ENCODE measurements around the gene CADPS2.

The CADPS2 gene

DNA sequence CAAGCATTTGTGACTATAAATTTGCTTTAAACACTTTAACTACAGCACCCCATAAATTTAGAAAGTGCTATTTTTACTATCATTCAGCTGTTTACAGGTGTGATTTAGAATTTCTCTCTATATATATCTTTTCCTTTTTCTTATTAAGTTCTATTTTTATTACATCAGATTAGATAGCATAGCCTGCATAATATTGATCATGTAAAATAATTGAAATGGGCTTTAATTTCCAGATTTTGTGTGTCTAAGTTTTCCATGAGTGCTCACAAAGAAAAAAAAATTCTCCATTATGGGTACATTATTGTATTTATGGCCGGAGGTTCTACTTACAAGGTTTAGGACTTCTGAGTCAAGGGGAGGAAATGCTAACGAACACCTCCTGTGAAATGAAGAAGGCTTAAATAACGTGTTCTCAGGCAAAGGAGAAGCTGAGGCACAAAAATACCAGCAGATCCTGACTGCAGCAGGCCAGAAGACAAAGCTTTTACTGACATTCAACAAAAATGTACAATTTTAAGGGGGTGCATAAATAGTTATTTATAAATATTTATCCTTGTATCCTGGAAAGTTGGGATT, 301.5 kb downstream of the CADPS2 start:
- DNase-seq = no peak

DNA sequence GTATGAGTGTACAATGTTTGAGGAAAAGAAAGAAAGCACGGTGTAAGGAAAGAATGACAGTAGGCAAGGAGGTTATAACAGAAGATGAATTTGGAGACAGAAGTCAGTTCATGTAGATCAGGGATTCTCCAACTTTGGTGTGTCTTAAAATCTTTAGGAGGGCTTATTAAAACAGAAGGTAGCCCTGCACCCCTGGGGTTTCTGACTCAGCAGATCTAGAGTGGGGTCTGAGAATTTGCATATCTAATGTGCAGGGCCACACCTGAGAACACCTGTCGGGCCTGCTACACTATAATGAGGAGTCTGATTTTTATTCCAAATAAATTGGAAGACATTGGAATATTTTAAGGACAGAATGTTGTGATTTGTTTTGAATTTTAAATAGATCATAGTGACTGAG, 307.9 kb downstream of the CADPS2 start:
- DNase-seq = no peak

DNA sequence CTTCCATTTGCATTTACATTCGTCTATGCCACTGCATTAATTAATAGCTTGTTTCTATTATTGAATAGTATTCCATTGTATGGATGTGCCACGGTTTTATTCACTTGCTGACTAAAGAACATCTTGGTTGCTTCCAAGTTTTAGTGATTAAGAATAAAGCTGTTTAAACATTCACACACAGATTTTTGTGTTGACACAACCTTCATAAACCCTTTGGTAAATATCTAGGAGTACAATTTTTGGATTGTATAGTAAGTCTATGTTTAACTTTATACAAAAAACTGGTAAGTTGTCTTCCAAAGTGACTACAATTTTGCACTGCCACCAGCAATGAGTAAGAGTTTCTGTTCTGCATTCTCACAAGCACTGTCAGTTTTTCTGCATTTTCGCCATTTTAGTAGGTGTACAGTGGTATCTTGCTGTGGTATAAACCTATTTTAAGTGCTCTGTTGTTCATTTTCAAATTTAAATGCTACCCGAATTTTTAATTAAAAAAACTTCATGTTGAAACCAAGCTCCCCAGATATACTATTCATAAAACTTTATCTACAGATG, 308.7 kb downstream of the CADPS2 start:
- no peak for DNase-seq

DNA sequence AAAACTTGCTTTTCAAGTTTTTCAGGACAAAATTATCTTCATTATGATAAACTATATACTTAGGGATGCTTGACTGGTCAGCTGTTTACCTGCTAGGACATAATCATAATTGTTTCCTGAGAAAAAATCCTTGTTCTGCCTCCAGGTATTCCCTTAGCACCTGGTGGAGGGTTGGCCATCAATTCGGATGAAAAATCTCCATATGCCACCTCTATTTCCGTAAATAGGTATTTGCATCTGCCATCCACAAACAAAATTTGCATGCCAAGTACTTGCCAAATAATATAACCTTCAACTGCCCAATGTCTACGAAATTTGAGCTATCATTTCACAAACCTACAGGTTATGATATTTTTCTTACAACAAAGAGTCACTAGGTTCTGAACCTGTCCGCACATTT, 313.6 kb downstream of the CADPS2 start:
- DNase-seq = no peak

DNA sequence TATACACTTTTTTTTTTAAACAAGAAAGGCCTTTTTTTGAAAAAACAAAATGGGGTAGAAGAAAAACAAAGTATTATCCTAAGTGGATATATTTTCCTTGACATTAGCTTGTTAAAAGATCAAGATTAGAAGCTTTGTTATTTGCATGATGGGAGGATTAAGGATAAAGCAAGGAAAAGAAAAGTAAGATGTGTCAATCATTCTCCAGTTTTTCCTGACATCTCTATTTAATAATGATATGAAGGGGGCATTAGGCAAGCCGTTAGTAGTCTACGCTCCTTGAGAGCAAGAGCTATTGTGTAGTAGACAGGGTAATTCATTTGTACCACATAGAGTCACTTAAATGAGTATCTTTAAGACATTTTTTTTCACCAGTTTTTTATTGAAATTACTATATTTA, 324.9 kb downstream of the CADPS2 start:
- no peak for DNase-seq

DNA sequence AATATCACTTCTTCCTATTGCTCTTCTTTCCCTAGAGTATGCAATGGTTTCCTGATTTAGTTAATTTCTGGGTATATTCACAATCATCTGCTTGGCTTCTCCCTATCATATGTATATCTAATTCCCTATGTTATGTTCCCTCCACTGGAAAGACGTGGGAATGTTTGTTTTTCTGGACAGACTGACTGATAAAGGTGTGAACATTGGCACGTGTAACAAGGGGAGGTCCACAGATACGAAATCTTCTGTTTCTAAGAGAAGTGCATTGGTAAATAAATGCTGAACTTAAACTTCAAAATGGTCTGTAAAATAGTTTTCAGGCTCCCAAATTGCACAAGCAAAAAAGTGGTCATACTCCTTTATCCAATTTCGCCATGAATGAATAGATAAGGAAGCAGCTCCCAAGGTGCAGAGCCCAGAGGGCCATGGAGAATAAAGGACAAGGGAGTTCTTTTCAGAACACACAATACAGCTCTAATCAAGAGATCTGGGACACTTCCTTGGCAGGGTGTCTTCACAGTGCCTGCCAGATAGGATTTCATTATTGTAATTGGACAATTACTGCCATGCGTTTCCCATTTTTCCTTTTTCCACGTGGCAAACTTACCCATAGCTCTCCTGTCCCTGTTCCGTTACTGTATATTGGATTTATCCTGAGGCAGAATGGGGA, 329.3 kb downstream of the CADPS2 start:
- no peak for DNase-seq

DNA sequence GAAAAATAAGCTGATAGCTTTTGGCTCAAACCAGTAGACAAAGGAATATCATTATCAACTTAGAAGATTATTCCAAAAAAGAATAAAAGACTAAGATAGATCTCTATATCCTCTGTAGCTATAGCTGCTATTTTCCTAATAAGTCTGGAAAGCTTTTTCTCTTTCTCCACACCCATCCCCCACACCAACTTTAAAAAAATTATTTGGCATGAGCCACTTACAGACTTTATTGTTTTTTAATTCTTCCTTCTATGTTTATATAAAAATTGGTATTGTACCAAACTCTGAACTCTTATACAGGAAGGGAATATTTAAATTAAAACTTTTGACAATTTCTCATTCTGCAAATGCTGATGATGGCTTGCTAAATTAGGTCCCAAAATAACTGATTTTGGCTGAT, 330.0 kb downstream of the CADPS2 start:
- no peak for DNase-seq

DNA sequence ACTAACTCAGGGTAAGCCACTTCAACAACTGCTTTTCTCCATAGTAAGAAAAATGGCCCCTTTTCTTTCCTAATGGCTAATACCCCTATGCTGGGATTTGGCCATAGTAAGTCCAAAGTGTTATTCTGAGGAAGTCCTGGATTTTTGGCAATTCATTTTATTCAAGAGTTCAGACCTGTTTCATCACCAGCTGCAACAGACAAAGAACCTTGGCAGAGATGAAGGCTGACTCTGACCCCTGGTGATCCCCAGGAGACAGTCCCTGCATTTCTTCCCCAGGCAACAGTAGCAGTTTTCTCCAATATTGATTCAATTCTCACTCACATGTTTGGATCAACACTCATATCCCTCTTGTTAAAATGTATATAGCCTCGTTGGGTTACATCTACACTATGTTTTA, 332.5 kb downstream of the CADPS2 start:
- no peak for DNase-seq

DNA sequence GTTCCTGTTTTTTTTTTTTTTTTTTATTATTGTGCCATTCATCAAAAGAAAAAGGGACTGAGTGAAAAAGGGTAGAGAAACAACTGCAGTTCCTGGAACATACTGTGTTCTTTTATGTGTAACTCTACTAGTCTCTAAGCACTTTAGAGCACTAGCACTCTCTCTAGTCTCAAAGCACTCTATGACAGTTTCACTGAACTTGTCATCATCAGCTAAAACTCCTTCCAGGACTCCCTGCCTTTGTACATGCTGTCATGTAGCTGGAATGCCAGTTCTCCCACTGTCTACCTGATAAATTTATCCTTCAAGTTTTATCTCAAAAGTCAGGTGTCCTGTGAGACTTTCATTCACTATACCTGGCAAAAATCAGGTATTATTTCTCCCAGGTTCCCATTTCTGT, 333.5 kb downstream of the CADPS2 start:
- DNase-seq = no peak

DNA sequence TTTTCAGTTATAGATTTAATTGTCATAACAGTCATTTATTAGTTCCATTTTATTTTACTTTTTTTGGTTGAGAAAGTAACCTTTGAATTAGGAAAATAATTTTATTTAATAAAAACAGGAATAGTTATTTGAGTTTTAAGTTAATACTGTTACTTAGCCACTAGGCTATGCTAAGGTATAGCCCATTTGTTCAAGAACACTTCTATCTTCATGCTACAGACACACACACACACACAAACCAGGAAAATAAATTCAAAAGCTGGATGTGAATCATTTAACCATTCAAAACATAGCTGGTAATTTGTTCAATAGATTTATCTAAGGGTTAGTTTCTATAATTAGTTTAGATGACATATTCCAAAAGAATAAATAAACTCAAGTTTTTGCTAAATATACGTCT, 335.7 kb downstream of the CADPS2 start:
- no peak for DNase-seq

DNA sequence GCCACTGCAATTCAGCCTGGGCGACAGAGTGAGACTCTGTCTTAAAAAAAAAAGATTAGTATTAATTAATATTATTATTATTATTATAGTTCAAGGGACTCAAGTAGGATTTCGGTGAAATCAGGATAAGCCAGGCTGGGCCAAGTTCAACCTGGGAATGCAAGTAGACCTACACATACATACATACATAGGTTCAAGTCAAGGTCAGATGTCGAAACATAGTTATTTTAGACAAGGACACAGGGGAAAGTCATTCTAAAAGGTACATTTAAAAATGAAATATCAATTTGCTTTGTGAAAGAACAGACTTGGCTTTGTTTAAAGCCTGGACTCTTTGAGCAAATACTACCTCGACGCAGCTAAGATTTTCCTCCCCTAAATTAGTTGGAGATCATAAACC, 336.7 kb downstream of the CADPS2 start:
- DNase-seq = no peak

DNA sequence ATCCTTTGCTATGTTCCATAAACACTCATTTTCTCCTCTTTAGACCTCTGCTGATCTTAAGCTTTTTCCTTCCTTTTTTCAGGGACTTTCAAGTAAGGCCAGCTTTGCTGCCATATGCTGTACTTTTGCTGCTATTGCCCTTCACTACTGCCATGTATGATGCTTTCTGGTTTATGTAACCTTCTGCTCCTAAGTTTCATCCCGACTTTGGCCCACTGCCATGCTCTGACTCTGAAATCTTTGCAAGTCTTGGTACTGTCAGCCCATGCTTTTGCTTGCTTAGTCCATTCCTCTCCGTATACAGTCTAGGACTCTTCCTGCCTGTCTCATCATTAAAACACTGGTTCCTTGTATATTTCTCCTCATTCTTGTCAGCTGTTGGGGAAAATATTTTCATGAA, 339.8 kb downstream of the CADPS2 start:
- no peak for DNase-seq

DNA sequence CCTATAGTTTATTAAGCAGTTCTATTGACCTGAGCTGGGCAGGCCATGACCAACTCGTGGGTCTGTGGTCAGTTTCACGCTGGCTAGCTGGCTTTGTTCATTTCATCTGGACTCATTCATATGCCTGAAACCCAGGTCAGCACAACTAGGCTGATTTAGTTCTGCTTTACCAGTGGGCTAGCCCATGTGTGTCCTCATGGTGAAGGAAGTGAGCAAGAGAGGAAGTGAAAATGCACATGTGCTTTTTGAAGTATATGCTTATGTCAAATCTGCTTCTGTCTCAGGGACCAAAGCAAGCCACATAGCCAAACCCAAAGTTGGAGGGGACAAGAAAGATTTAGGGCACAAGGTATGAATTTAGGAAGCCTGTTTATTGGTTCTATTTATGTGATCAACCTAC, 341.8 kb downstream of the CADPS2 start:
- peak; percentile 12 to 22 for DNase-seq

DNA sequence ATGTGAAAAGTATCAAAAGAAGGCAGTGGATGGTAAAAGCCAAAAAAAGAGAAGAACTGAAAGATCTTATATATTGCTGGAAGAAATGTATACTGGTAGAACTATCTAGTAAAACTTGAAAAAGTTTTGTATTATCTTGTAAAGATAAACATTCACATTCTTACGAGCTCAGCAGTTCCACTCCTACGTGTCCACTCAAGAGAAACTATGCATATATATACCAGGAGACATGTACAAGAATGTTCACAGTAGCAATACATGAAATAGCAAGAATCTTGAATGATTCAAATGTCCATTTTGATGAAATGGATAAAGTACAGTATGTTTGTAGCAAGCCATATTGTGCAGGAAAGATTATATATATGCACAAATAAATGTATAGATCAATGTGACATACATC, 342.4 kb downstream of the CADPS2 start:
- no peak for DNase-seq

DNA sequence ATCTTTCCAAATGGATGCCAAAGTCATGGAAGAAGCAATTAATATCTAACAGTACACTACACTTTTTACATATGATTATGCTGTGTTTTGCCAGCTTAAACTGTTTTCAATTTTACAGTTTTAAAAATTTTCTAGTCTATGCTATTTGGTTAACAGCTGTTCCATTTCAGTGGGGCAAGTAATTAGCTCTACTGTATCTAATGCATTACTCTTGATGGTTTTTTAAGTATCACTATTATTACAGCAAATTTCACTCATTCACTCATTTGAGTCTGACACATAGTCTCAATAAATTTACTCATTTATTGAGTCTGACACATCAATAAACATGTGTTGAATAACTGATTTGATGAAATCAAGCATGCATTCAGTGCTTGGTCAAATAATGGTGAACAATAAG, 343.1 kb downstream of the CADPS2 start:
- DNase-seq = no peak

DNA sequence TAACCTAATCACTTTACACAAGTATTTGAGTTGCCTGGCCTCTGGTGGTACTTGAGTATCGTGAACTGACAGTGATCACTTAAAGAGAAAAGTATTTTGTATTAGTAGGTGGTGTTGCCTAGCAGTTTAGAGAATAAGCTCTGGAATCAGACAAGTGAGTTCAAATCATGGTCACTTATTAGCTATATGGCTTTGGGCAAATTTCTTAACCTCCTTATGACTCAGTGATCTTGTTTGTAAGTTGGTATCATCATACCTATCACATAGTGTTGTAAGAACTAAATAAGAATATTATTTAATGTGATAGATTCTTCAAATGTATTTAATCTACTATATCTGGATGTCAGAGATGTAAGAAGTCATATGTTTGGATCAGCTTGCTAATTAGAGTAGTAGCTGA, 351.2 kb downstream of the CADPS2 start:
- no peak for DNase-seq

DNA sequence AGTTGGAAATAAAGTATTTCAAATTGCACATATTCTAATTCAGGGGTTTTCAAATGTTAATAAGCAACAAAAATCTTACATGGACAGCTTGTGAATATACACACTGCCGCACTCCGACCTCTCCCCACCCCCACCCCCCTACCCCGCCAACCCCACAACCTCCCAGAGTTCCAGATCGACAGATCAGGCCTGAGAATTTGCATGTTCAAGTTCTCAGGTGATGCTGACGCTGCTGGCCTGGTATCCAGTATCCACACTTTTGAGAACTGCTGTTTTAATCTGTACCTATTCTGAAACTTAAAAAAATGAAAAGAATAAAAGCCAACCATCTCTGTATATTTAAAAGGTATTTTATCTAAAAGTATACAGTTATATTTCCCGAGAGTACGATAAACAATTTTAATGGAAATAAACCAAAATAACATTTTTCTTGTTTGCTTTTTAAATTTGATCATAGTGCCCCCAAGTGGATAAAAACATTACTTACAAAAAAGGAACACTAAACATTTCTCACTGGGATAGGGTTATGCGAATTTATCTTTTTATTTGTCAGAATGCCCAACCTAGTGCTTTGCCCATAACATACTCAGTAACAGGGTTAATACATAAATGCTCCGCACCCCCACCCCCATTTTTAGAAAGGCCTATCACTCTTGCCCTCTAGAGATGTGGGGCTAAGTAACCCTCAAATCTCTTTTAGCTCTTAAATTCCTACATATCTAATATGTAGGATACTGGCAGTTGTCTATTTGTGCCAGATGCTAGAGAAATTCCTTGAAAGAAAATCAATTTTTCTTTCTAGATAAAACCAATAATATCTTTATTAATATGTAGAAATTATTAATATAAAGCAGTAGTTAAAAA, 353.6 kb downstream of the CADPS2 start:
- DNase-seq = peak; percentile 22 to 40

DNA sequence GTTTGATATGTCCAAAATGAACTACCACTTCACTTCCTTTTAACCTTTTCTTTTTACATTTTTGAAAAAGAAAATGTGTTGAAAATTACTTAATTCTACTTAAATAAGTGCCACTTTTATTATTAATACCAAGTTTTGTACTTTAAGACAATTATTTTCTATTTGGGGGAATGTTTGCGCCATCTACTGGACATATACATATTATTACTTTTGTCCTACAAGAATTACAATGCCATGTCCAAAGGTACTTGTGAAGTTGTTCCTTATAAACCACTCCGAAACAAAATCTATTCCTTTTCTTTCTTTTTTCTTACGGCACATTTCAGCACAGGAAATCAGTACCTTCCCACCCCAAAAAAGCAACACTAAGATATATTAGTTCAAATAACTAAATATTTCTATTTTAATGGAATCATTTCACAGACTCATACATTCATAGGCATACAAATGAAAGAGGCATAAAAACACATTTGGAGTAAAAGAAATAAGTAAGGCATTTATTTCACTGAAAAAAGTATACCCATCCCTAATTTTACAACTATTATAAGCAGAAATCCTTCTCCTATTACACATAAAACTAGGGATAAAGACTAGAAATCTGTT, 357.3 kb downstream of the CADPS2 start:
- DNase-seq = peak; percentile 31 to 73

DNA sequence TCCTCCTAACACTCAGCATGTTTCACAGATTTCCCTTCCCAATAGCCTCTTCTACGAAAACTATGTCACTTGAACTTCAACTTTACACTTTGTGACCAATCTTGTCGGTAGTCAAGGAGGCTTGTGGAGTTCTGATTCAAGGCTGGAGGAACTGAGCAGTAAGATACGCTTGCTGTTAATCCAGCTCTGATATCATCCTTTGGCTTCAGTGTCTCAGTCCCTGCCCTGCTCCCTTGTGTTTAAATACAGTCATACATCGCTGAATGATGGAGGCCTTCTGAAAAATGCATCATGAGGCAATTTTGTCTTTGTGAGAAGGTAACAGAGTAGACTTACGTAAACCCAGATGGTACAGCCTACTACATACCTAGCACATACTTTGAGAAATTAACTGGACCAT, 360.9 kb downstream of the CADPS2 start:
- DNase-seq = no peak

DNA sequence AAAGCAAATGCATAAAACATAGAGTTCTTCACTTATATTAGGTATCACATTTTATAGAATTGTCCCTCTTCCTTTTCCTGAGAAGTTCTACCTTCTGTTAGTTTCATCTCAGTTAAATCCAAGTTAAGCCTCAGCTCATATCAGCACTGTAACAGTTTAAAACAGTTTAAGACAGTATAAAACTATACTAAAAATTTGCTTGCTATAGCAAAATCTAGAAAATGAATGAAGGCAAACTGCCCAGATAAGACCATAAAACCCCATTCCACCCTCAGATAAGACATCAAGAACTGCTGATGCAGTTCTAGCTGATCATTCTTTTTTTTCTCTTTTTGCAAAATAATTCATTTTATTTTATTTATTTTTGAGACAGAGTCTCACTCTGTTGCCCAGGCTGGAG, 364.5 kb downstream of the CADPS2 start:
- no peak for DNase-seq

DNA sequence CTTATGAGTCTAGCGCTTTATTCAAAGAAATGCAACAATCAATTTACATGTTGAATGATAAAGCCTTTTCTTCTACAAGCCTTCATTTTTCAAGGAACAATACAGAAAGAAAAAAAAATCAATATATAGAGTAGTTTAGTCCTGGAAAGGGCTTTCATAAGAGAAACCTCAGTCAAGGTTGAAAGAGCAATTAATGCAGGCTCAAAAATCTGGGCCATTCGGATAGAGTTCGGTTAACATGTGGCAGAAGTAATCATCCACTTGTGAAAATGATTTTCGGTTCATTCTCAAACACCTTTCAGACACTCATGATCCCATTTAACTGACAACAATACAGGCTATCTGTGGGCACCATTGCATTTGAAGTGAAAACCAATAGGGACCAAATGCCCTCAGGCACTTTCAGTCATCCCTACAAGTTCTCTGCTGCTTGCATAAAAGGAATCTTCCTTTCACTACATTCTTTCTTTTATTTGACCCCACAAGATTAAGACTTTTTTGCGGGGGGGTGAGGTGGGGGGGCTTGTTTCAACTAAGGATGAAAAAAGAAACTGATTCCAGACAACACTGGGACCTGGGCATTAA, 365.2 kb downstream of the CADPS2 start:
- DNase-seq = no peak

DNA sequence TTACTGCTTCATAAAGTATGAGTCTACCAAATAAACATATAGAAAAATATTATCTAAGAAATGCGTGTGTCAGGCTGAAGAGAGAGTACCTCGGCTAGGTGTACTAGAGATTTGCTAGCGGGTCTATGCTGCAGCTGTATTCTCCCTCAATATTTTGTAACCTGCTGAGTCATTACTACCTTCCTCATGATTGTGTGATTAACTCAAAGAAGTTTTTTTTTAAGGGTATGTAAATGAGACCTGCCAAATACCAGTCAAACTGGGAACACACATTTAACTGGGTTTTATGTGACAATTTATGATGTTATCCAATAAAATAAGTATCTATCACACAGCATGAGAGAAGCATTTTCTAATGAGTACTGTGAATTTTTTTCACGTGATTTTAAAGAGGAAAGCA, 367.8 kb downstream of the CADPS2 start:
- DNase-seq = no peak

DNA sequence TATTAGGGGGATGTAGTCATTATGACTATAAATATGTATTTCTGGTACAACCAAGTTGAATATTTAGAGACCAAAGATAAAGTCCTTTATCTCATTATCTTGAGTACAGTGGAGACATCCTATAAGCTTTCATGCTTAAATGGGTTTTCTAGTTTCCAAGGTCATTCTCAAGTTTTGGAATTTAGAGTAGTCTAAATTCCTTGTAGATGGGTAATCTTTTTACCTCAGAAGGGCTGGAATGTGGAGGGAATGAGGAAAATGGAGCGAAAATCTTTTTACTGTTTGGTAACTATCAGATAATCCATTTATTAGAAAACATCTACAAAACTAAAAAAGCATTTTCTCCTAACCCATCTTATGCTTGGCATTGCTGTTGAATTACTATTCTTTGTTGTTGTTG, 368.7 kb downstream of the CADPS2 start:
- no peak for DNase-seq

Data from Kasumi-1 (cell line).